Activated CD4-positive, alpha-beta T cell treated with anti-CD3 and anti-CD28 coated beads, Interleukin-2, amount 50 U/mL, for 1 hour (primary cell): Measurements from ENCODE around the gene MAGEA3.
"Not testable (repeated sequence)": the region's sequence is repeated elsewhere in the genome, so short reads cannot be mapped to it uniquely, and the experiment has no call there.

Experiments
- DNase-seq: peaks from one replicate; pipeline ENCODE4 v3.0.0-alpha.2; 2020

Gene MAGEA3, protein sequence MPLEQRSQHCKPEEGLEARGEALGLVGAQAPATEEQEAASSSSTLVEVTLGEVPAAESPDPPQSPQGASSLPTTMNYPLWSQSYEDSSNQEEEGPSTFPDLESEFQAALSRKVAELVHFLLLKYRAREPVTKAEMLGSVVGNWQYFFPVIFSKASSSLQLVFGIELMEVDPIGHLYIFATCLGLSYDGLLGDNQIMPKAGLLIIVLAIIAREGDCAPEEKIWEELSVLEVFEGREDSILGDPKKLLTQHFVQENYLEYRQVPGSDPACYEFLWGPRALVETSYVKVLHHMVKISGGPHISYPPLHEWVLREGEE

DNA sequence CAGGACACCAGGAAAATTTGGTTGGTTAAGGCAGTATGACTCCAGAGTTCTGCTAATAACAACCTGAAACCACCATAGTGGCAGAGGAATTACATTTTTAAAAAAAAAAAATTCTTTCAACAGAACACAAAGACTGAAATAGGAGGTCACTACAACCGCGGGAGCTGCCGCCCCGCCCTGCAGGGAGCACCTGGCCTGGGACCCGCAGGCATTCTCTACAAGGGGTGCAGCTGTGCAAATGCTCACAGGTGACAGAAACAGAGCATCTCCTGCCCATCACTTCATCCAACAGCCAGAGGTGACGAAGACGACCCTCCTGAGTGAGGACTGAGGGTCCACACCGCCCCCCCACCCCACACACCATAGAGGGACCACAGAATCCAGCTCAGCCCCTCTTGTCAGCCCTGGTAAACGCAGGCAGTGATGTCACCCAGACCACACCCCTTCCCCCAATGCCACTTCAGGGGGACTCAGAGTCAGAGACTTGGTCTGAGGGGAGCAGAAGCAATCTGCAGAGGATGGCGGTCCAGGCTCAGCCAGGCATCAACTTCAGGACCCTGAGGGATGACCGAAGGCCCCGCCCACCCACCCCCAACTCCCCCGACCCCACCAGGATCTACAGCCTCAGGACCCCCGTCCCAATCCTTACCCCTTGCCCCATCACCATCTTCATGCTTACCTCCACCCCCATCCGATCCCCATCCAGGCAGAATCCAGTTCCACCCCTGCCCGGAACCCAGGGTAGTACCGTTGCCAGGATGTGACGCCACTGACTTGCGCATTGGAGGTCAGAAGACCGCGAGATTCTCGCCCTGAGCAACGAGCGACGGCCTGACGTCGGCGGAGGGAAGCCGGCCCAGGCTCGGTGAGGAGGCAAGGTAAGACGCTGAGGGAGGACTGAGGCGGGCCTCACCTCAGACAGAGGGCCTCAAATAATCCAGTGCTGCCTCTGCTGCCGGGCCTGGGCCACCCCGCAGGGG is at the start of gene MAGEA3:
Gene MAGEA3 (plus strand): TSS at position 843 of the 980 bp plus-strand sequence. CDS start 2,039 bp downstream, outside the sequence.
- not testable (repeated sequence) for DNase-seq

DNA sequence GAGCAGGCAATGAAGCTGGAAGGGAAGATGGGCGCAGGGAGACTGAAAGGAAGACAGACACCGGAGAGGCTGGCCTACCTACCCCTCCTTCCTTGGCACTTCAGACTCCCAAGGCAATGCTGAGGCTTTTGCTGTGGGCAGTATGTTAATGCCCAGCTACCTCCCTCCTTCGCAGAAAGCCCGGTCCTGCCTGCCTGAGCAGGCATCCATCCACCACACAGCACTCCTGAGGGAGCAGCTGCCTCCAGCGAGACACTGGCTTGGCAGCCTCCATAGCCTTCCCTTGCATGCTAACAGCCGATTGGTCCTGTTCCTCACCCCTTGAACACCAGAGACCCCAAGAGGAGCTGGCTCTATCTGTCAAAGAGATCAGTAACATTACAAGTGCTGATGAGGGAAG is 46.5 kb upstream of the MAGEA3 start:
- no peak for DNase-seq

DNA sequence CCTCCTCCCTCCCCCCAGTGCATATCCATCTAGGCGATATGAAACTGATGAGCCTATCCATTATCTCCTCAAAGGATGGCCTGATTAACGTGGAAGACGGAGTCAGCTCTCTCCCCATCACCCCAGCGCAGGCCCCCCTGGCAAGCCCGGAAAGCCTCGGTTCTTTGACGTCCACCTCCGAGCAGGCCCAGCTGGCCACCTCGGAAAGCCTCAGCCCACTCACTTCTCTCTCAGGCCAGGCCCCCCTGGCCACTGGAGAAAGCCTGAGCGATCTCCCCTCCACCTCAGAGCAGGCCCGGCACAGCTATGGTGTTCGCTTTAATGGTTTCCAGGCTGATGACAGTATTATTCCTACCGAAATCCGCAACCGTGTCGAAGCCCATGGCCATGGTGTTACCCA is 46.1 kb upstream of the MAGEA3 start:
- DNase-seq, result no peak

DNA sequence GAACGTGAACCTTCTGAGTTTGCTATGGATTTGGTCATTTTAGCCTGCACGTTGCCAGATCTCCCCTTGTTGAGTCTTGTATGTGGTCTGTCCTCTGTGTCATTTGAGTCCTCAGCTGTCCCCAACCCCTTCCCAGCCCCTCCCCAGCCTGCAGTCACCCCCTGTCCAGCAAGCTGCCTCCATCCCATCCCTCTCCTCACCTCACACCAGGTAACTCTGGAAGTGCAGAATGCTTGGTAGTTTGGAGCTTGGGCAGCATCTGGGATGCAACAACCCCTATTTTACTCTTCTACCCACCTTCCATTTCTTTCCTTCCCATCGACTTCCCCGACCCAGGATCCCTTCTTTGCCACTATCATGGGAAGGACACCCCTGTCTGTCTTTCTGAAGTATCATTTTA is 42.5 kb upstream of the MAGEA3 start:
- DNase-seq, result no peak

DNA sequence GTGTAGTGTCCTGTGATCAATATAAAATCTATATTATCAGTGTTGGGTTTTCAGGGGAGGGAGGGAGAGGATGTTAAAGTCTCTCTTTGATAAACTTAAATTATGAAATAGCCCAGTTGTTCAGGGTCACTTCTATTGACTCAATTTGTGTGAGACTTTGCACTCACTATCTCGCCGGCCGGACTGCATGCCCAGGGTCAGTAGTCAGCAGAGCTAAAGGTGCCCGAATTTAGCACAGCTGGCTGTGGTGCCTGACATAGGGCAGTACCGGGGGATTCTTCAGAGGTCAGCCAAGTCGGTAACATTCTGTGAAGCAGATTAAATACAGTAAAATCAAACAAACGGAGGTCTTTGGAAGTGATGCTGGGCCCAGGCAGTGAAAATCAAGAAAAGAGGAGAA is 41.7 kb upstream of the MAGEA3 start:
- DNase-seq, result no peak

DNA sequence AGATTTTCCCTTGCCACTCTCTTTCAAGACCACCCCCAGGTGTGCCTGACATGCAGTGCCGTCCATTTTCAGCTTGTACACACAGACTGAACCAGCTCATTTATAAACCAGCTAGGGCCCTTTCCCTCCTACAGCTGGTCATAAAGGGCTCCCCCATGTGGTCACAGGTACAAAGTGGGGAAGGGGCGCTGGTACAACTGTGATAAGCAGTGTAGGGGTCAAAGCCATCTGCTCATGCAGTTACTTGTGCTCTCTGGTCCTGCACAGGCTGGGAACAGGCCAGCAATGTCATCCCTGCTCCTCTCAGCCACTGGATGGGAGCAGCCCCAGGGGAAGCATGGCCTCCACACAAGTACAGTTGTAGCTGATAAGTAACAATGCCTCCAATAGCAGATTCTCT is 40.3 kb upstream of the MAGEA3 start:
- DNase-seq, result no peak

DNA sequence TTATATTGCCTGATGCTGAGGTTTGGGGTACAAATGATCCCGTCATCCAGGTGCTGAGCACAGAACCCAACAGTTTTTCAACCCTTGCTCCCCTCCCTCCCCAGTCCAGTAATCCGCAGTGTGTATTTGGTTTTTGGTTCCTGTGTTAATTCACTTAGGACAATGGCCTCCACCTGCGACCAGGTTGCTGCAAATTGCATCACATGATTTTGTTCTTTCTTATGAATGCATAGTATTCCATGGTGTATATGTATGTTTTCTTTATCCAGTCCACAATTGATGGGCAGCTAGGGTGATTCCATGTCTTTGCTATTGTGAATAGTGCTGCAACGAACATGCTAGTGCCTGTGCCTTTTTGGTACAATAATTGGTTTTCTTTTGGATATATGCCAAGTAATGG is 35.5 kb upstream of the MAGEA3 start:
- DNase-seq, result no peak

DNA sequence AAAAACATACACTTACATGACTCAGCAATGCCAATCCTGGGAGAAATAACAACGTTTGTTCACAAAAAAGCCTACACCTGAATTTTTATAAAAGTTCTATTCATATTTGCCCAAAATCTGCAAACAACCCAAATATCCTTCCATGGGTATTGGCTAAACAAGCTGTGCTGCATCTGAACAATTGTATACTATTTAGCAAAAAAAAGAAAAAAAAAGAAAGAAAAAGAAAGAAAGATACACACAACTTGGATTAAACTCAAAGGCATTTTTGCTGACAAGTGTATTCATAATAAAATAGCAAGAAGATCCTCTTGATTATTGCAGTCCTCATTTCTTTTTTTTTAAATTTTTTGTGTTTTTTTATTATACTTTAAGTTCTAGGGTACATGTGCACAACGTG is 24.5 kb upstream of the MAGEA3 start:
- no peak for DNase-seq

DNA sequence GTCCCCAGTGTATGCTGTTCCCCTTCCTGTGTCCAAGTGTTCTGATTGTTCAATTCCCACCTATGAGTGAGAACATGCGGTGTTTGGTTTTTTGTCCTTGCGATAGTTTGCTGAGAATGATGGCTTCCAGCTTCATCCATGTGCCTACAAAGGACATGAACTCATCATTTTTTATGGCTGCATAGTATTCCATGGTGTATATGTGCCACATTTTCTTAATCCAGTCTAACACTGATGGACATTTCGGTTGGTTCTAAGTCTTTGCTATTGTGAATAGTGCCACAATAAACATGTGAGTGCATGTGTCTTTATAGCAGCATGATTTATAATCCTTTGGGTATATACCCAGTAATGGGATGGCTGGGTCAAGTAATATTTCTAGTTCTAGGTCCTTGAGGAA is 23.9 kb upstream of the MAGEA3 start:
- DNase-seq, result not testable (repeated sequence)

DNA sequence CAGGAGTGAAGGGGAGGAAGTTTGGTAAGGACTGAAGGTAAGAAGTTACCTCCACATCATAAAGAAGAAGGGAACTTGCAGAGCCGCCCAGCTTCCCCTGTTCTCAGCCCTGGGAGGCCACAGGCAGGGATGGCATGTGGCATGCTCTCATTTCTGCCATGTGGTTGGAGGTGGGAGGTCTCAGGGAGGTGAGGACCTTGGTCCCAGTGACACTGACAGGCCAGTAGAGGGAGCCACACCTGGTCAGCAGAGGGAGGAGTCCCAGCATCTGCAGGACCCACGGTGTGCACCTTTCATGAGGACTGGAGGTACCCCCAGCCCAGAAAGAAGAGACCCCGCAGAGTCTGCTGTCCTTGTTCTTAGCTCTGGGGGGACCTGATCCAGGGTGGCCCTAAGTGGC is 17.6 kb upstream of the MAGEA3 start:
- DNase-seq, result not testable (repeated sequence)

DNA sequence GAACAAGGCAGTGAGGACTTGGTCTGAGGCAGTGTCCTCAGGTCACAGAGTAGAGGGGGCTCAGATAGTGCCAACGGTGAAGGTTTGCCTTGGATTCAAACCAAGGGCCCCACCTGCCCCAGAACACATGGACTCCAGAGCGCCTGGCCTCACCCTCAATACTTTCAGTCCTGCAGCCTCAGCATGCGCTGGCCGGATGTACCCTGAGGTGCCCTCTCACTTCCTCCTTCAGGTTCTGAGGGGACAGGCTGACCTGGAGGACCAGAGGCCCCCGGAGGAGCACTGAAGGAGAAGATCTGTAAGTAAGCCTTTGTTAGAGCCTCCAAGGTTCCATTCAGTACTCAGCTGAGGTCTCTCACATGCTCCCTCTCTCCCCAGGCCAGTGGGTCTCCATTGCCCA is 1.8 kb downstream of the MAGEA3 start:
- DNase-seq, result not testable (repeated sequence)

DNA sequence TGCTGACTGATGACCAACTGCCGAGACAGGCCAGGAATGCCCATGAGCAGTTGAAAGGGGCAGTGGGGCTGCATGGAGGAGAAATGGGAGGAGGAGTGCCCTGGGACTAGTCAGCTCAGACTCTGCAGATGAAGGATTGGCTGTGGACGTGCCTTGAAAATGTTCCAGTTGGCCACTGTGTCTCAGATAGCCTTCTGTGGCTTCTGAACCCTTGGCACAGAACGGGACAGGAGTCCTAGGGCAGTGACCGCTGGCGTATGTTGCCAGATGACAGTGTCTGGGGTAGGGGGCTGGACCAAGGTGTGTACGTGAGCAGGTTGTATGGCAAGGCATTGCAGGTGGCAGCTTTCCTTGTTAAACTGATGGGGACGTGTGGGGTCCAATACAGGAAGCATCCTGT is 7.9 kb downstream of the MAGEA3 start:
- DNase-seq, result not testable (repeated sequence)

DNA sequence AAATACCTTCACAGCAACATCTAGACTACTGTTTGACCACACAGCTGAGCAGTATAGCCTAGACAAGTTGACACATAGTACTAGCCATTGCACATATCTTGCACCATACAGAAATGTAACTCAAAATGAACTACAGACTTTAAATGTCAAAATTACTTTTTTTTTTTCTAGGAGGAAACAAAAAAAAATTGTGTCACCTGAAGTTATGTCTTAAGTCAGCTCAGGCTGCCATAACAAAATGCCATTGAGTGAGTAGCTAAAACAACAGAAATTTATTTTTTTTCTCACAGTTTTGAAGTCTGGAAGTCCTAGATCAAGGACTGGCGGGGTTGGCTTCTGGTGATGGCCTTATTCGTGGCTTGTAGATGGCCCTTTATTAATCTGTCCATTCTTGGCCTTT is 10.6 kb downstream of the MAGEA3 start, which contains the start of gene CSAG2:
Gene CSAG2 (minus strand): TSS at position 101 of the 400 bp plus-strand sequence. CDS start 161 bp downstream, outside the sequence.
- not testable (repeated sequence) for DNase-seq

DNA sequence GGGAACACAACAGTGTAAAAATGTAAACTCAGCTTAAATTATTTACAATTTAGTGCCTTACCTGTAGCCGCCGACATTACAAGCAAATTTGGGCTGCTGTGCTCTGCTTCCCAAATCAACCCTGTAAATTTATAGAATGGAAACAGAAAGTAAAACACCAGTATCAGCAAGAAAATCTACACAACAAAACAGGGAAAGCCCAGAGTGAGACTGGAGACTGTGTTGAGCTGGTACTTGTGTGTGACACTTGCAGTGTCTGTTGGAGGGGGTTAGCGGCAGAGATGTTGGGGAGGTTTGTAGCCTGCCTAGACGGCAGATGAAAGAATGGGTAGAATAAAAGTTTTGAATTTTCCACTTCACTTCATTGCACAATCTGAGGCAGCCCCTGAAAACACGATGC is 14.6 kb downstream of the MAGEA3 start:
- DNase-seq, result not testable (repeated sequence)

DNA sequence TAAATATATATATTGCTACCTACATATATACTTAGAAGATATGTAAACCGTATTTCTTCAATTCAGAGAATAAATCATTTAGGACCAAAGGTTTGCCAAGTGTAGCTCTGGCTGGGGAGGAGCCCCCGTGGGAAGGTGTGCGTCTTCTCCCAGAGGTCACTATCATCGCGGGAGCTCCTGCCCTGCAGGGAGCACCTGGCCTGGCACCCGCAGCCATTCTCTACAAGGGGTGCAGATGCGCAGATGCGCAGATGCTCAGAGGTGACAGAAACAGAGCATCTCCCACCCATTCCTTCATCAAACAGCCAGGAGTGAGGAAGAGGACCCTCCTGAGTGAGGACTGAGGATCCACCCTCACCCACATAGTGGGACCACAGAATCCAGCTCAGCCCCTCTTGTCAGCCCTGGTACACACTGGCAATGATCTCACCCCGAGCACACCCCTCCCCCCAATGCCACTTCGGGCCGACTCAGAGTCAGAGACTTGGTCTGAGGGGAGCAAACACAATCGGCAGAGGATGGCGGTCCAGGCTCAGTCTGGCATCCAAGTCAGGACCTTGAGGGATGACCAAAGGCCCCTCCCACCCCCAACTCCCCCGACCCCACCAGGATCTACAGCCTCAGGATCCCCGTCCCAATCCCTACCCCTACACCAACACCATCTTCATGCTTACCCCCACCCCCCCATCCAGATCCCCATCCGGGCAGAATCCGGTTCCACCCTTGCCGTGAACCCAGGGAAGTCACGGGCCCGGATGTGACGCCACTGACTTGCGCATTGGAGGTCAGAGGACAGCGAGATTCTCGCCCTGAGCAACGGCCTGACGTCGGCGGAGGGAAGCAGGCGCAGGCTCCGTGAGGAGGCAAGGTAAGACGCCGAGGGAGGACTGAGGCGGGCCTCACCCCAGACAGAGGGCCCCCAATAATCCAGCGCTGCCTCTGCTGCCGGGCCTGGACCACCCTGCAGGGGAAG is 15.5 kb downstream of the MAGEA3 start, which contains the start of gene MAGEA2B:
Gene MAGEA2B (plus strand): TSS at position 814 of the 973 bp plus-strand sequence. CDS start 2,479 bp downstream, outside the sequence.
- DNase-seq, result not testable (repeated sequence)

DNA sequence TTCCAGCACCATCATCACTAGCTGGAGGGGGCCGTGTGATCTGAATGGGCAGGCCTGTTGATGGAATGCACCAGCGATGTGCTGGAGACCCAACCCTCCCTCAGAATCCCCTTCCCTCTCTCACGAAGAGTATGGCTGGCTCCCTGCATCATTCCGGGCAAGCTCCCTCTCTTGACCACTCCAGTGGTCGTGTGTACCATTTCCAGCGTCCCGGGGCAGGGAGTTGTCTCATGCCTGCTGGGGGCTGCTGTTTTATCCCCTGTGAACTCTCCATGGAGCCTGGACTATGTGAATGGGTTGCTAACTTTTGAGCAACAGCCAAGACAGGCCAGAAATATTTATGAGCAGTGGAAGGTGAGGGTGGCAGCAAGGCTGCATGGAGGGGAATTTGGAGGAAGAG is 26.8 kb downstream of the MAGEA3 start:
- DNase-seq, result no peak

DNA sequence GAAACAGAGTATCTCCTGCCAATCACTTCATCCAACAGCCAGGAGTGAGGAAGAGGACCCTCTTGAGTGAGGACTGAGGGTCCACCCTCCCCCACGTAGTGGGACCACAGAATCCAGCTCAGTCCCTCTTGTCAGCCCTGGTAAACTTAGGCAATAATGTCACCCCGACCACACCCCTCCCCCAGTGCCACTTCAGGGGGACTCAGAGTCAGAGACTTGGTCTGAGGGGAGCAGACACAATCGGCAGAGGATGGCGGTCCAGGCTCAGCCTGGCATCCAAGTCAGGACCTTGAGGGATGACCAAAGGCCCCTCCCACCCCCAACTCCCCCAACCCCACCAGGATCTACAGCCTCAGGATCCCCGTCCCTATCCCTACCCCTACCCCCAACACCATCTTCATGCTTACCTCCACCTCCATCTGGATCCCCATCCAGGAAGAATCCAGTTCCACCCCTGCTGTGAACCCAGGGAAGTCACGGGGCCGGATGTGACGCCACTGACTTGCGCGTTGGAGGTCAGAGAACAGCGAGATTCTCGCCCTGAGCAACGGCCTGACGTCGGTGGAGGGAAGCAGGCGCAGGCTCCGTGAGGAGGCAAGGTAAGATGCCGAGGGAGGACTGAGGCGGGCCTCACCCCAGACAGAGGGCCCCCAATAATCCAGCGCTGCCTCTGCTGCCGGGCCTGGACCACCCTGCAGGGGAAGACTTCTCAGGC is 34.8 kb downstream of the MAGEA3 start, which contains the start of the genes CSAG1 and MAGEA12:
Gene CSAG1 (minus strand): TSS at position 461 of the 715 bp plus-strand sequence. CDS start 1,261 bp downstream, outside the sequence.
Gene MAGEA12 (plus strand): TSS at position 497 of the 715 bp plus-strand sequence. CDS start 2,405 bp downstream, outside the sequence.
- no peak for DNase-seq

DNA sequence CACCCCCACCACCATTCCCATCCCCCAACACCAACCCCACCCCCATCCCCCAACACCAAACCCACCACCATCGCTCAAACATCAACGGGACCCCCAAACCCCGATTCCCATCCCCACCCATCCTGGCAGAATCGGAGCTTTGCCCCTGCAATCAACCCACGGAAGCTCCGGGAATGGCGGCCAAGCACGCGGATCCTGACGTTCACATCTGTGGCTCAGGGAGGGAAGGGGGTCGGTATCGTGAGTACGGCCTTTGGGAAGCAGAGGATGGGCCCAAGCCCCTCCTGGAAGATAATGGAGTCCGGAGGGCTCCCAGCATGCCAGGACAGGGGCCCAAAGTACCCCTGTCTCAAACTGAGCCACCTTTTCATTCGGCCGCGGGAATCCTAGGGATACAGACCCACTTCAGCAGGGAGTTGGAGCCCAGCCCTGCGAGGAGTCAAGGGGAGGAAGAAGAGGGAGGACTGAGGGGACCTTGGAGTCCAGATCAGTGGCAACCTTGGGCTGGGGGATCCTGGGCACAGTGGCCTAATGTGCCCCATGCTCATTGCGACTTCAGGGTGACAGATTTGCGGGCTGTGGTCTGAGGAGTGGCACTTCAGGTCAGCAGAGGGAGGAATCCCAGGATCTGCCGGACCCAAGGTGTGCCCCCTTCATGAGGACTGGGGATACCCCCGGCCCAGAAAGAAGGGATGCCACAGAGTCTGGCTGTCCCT is 35.7 kb downstream of the MAGEA3 start:
- not testable (repeated sequence) for DNase-seq

DNA sequence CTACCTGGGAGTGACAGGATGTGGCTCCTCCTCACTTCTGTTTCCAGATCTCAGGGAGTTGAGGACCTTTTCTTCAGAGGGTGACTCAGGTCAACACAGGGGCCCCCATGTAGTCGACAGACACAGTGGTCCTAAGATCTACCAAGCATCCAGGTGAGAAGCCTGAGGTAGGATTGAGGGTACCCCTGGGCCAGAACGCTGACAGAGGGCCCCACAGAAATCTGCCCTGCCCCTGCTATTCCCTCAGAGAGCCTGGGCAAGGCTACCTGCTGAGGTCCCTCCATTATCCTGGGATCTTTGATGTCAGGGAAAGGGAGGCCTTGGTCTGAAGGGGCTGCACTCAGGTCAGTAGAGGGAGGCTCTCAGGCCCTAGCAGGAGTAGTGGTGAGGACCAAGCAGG is 36.5 kb downstream of the MAGEA3 start:
- no peak for DNase-seq

DNA sequence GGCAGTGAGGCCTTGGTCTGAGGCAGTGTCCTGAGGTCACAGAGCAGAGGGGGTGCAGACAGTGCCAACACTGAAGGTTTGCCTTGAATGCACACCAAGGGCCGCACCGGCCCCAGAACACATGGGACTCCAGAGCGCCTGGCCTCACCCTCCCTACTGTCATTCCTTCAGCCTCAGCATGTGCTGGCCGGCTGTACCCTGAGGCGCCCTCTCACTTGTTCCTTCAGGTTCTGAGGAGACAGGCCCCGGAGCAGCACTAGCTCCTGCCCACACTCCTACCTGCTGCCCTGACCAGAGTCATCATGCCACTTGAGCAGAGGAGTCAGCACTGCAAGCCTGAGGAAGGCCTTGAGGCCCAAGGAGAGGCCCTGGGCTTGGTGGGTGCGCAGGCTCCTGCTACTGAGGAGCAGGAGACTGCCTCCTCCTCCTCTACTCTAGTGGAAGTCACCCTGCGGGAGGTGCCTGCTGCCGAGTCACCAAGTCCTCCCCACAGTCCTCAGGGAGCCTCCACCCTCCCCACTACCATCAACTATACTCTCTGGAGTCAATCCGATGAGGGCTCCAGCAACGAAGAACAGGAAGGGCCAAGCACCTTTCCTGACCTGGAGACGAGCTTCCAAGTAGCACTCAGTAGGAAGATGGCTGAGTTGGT is 37.4 kb downstream of the MAGEA3 start:
- no peak for DNase-seq
